ENCODE results near the gene STK38. TPM values are rescaled to one million over a fixed set of nuclear protein-coding genes. Genes with fewer than 3 reads are reported as not detected.

The STK38 gene
- total and polyA plus RNA-seq, 2 of the 8 experiments (the other 6 are each of a cell fraction or from before 2014, with no cell fraction given), result 8.1 to 19.8 TPM

DNA sequence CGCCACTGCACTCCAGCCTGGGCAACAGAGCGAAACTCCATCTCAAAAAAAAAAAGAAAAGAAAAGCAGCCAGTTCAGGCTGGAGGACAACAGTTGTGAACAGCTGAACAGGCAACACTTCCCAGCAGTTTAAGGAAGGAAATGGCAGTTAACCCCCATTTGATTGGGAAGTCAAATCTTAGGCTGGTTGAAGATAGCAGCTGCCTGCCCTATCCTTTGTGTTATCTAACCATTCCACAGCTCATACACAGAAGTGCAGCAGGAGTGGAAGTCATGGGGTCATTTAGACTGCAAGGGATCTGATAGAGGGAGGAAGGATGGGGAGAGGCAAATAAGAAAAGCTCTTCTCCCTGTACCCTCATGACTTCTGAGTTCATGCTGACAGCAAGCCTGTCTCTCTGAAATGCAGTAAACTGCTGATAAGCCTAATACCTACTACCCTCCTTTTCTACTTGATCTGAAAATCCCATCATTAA lies 69.2 kb downstream of the STK38 start:
- no peaks in the 10 kb centered on the region for H3K79me2 ChIP-seq (ENCODE audit: control insufficient read depth in 1 of 2, insufficient read depth in 2 of 2, low read length in 2 of 2)
- no peak overlapping the region for H3K4me3 ChIP-seq (ENCODE audit: extremely low read depth in 1 of 4, insufficient read depth in 2 of 4, low read depth in 3 of 4, low read length in 4 of 4)
- no peak overlapping the region for H2BK20ac ChIP-seq (ENCODE audit: low read length)
- no peak overlapping the region for H2AK5ac ChIP-seq (ENCODE audit: low read depth, low read length)
- no peak overlapping the region for H4K91ac ChIP-seq (replicated peaks; ENCODE audit: insufficient read length, low read length)
- POLR2A ChIA-PET (ENCODE audit: partially characterized antibody), result interaction anchor here (1.2 to 2.4 kb wide), 3 partner anchors 10 to 13 kb away, joined by 4 to 11 read pairs (median 6); no protein-coding TSS in a partner anchor
- CTCF ChIA-PET (ENCODE audit: partially characterized antibody), result no interaction called here
- H3K4ac ChIP-seq (replicated peaks; ENCODE audit: insufficient read length, low read depth, low read length), result no peak overlapping the region
- no peak overlapping the region for H3K56ac ChIP-seq (replicated peaks; ENCODE audit: insufficient read length, low read depth, low read length)
- H2BK12ac ChIP-seq (ENCODE audit: low read depth, low read length), result no peak overlapping the region
- WGBS, 2 experiments (ENCODE audit: extremely low coverage in 1 of 2, insufficient coverage in 1 of 2, insufficient read length in 1 of 2, insufficient replicate concordance in 2 of 2, low coverage in 1 of 2, low lambda C conversion rate in 2 of 2, missing lambda C conversion rate in 1 of 2), result no CpG with 5 or more reads among the region's 2 CpGs
- H3K23me2 ChIP-seq (ENCODE audit: low read depth, low read length), result no peaks in the 10 kb centered on the region
- FAIRE-seq (no peak), DNase-seq (ENCODE audit: low read depth in 1 of 2, low spot score in 2 of 2) (no peak)
- no peak for TF ChIP-seq CHD2 (IDR thresholded peaks at IDR 0.05; ENCODE audit: low read length)
- no peak for TF ChIP-seq SP1 (IDR thresholded peaks at IDR 0.05; ENCODE audit: low read depth, low read length)
- TF ChIP-seq SIX5 (IDR thresholded peaks at IDR 0.05; ENCODE audit: low read depth, low read length), result no peak
- TF ChIP-seq EP300 (IDR thresholded peaks at IDR 0.05; ENCODE audit: borderline replicate concordance in 1 of 2, low read depth in 2 of 2, low read length in 2 of 2), result no peak
- TF ChIP-seq, protein P1, sequence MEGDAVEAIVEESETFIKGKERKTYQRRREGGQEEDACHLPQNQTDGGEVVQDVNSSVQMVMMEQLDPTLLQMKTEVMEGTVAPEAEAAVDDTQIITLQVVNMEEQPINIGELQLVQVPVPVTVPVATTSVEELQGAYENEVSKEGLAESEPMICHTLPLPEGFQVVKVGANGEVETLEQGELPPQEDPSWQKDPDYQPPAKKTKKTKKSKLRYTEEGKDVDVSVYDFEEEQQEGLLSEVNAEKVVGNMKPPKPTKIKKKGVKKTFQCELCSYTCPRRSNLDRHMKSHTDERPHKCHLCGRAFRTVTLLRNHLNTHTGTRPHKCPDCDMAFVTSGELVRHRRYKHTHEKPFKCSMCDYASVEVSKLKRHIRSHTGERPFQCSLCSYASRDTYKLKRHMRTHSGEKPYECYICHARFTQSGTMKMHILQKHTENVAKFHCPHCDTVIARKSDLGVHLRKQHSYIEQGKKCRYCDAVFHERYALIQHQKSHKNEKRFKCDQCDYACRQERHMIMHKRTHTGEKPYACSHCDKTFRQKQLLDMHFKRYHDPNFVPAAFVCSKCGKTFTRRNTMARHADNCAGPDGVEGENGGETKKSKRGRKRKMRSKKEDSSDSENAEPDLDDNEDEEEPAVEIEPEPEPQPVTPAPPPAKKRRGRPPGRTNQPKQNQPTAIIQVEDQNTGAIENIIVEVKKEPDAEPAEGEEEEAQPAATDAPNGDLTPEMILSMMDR (IDR thresholded peaks at IDR 0.05; ENCODE audit: control extremely low read depth in 1 of 3, insufficient read depth in 1 of 3, low read depth in 1 of 3, low read length in 3 of 3), result no peak
- no peak for TF ChIP-seq TCF12 (IDR thresholded peaks at IDR 0.05; ENCODE audit: low read depth, low read length)
- TF ChIP-seq MAFK (IDR thresholded peaks at IDR 0.05; ENCODE audit: low read depth, low read length), result no peak
- TF ChIP-seq, protein P2, sequence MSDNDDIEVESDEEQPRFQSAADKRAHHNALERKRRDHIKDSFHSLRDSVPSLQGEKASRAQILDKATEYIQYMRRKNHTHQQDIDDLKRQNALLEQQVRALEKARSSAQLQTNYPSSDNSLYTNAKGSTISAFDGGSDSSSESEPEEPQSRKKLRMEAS (IDR thresholded peaks at IDR 0.05), result no peak
- H2BK120ac ChIP-seq (replicated peaks; ENCODE audit: low read depth, low read length), result no peak overlapping the region
- H3K4me1 ChIP-seq (replicated peaks in 1 of 4; ENCODE audit: control insufficient read depth in 3 of 4, insufficient read depth in 4 of 4, low read length in 3 of 4), result no peaks in the 10 kb centered on the region
- no peaks in the 10 kb centered on the region for H3K27me3 ChIP-seq (replicated peaks in 1 of 4; ENCODE audit: control insufficient read depth in 3 of 4, extremely low read depth in 1 of 4, insufficient read depth in 3 of 4, low read length in 3 of 4)
- H3K4me2 ChIP-seq (ENCODE audit: insufficient read depth in 1 of 2, low read depth in 2 of 2, low read length in 2 of 2), result no peak overlapping the region
- no peak overlapping the region for H3K9ac ChIP-seq (replicated peaks in 1 of 4; ENCODE audit: extremely low read depth in 1 of 4, low read depth in 3 of 4, low read length in 3 of 4)
- H3K27ac ChIP-seq (ENCODE audit: low read depth, low read length), result no peak overlapping the region
- H3K79me1 ChIP-seq (ENCODE audit: low read depth, low read length), result no peaks in the 10 kb centered on the region
- no peaks in the 10 kb centered on the region for H3K9me3 ChIP-seq (ENCODE audit: insufficient read depth in 2 of 2, low read depth in 1 of 2, low read length in 1 of 2)
- H3K14ac ChIP-seq (ENCODE audit: insufficient read length), result no peak overlapping the region
- H3K18ac ChIP-seq (ENCODE audit: extremely low read depth, low read length), result no peak overlapping the region
- H4K8ac ChIP-seq (ENCODE audit: extremely low read depth, insufficient read depth, low read length), result no peak overlapping the region
- H4K20me1 ChIP-seq (replicated peaks in 1 of 2; ENCODE audit: control insufficient read depth in 1 of 2, insufficient read depth in 2 of 2, low read length in 2 of 2), result no peaks in the 10 kb centered on the region
- H3K23ac ChIP-seq (ENCODE audit: insufficient read length), result no peak overlapping the region
- H2BK15ac ChIP-seq (ENCODE audit: low read length), result no peak overlapping the region
- H2AFZ ChIP-seq (ENCODE audit: low read length), result no peak overlapping the region
- H4K5ac ChIP-seq (ENCODE audit: insufficient read length, low read depth, low read length), result no peak overlapping the region
- peaks cover 3 to 19% (median 10%) of the 10 kb centered on the region in 4 experiments; a peak in 5 of 8 replicates for H3K36me3 ChIP-seq (ENCODE audit: control insufficient read depth in 2 of 4, insufficient read depth in 4 of 4, low read length in 3 of 4)
- no peak overlapping the region for H2BK5ac ChIP-seq (ENCODE audit: low read depth, low read length)

Data from H1 (cell line).